H1 (cell line): ENCODE measurements around the gene PROM2. TPM values are rescaled to one million over a fixed set of nuclear protein-coding genes. Genes with fewer than 3 reads are reported as not detected.

Source experiments
- CTCF ChIA-PET: fragments of 300-600 bp; sonication (Branson Sonifier 250); formaldehyde crosslinking; loops from one replicate; lab custom pipeline; 2021; ENCODE audit not compliant: partially characterized antibody; lab: Charles Lee
- POLR2A ChIA-PET: fragments of 300-600 bp; sonication (Branson Sonifier 250); formaldehyde crosslinking; loops from one replicate; lab custom pipeline; 2021; ENCODE audit warnings: inconsistent platforms; ENCODE audit not compliant: partially characterized antibody; lab: Charles Lee
- DNase-seq, 2 experiments: peaks; one replicate each; pipeline versions ENCODE4 v3.0.0 to v3.0.0-alpha.2; 2010 to 2022; ENCODE audit warnings: low spot score in 2 of 2, low read depth in 1 of 2, mixed read lengths in 1 of 2
- FAIRE-seq: peaks from 2 replicates; lab custom pipeline; 2011; peaks lifted over from hg19 to GRCh38; lab: Jason Lieb, UNC
- H2AFZ ChIP-seq: 2 replicates; pipeline ENCODE4 v1.8.1; 2012; ENCODE audit warnings: low read length, inconsistent platforms
- H2AK5ac ChIP-seq: 2 replicates; pipeline ENCODE4 v1.6.1; 2013; ENCODE audit warnings: low read depth, low read length
- H2BK120ac ChIP-seq: replicated peaks from 2 replicates; pipeline ENCODE3; 2013; ENCODE audit warnings: low read depth, low read length, inconsistent platforms
- H2BK12ac ChIP-seq: 2 replicates; pipeline ENCODE4 v1.6.1; 2013; ENCODE audit warnings: low read depth, low read length
- H2BK15ac ChIP-seq: 2 replicates; pipeline ENCODE4 v1.6.1; 2013; ENCODE audit warnings: low read length
- H2BK20ac ChIP-seq: 2 replicates; pipeline ENCODE4 v1.6.1; 2013; ENCODE audit warnings: low read length
- H2BK5ac ChIP-seq: 2 replicates; pipeline ENCODE4 v1.6.1; 2013; ENCODE audit warnings: low read depth, low read length
- H3K14ac ChIP-seq: 2 replicates; pipeline ENCODE4 v1.6.1; 2013; ENCODE audit warnings: inconsistent platforms; ENCODE audit not compliant: insufficient read length
- H3K18ac ChIP-seq: 2 replicates; pipeline ENCODE4 v1.6.1; 2013; ENCODE audit warnings: low read length; ENCODE audit errors: extremely low read depth
- H3K23ac ChIP-seq: 2 replicates; pipeline ENCODE4 v1.6.1; 2013; ENCODE audit warnings: inconsistent platforms; ENCODE audit not compliant: insufficient read length
- H3K23me2 ChIP-seq: 2 replicates; pipeline ENCODE4 v1.6.1; 2013; ENCODE audit warnings: low read depth, low read length
- H3K27ac ChIP-seq: 2 replicates; pipeline ENCODE4 v1.6.1; 2011; ENCODE audit warnings: low read depth, low read length, inconsistent platforms
- H3K27me3 ChIP-seq, 4 experiments: replicated peaks in 1 of 4; 1 replicate in 1 of 4; 2 replicates in 3 of 4; pipeline versions ENCODE4 v1.6.1 to v1.8.1; 2011 to 2013; ENCODE audit warnings: low read length in 3 of 4, mild to moderate bottlenecking in 3 of 4, inconsistent platforms in 2 of 4, mixed read lengths in 2 of 4, moderate library complexity in 1 of 4; ENCODE audit not compliant: control insufficient read depth in 3 of 4, insufficient read depth in 3 of 4; ENCODE audit errors: extremely low read depth in 1 of 4
- H3K36me3 ChIP-seq, 4 experiments: 2 replicates each; pipeline versions ENCODE4 v1.6.1 to v1.8.1; 2011 to 2013; ENCODE audit warnings: mild to moderate bottlenecking in 4 of 4, low read length in 3 of 4, moderate library complexity in 2 of 4, control low read depth in 1 of 4, inconsistent platforms in 1 of 4; ENCODE audit not compliant: insufficient read depth in 4 of 4, control insufficient read depth in 2 of 4
- H3K4ac ChIP-seq: replicated peaks from 2 replicates; pipeline ENCODE3; 2013; ENCODE audit warnings: low read length, low read depth, mixed read lengths, inconsistent platforms; ENCODE audit not compliant: insufficient read length
- H3K4me1 ChIP-seq, 4 experiments: replicated peaks in 1 of 4; 1 replicate in 1 of 4; 2 replicates in 3 of 4; pipeline versions ENCODE4 v1.6.1 to v1.8.1; 2011 to 2013; ENCODE audit warnings: low read length in 3 of 4, inconsistent platforms in 2 of 4, mixed read lengths in 1 of 4; ENCODE audit not compliant: insufficient read depth in 4 of 4, control insufficient read depth in 3 of 4
- H3K4me2 ChIP-seq, 2 experiments: 2 replicates each; pipeline versions ENCODE4 v1.6.1 to v1.8.1; 2011 to 2013; ENCODE audit warnings: low read depth in 2 of 2, low read length in 2 of 2, control low read depth in 1 of 2, inconsistent platforms in 1 of 2, mild to moderate bottlenecking in 1 of 2; ENCODE audit not compliant: insufficient read depth in 1 of 2
- H3K4me3 ChIP-seq, 4 experiments: fragments of 200-600, 300-600 bp in 1 of 4; sonication (generic), shearing (Covaris generic), sonication (Bioruptor Twin) in 1 of 4; 2 replicates each; pipeline versions ENCODE4 v1.5.1 to v1.8.1; 2011 to 2016; ENCODE audit warnings: low read length in 4 of 4, low read depth in 3 of 4, control low read depth in 2 of 4, inconsistent platforms in 2 of 4, mild to moderate bottlenecking in 2 of 4, mixed read lengths in 1 of 4, moderate library complexity in 1 of 4; ENCODE audit not compliant: insufficient read depth in 2 of 4; ENCODE audit errors: extremely low read depth in 1 of 4
- H3K56ac ChIP-seq: replicated peaks from 2 replicates; pipeline ENCODE3; 2013; ENCODE audit warnings: low read depth, mild to moderate bottlenecking, mixed read lengths, low read length, inconsistent platforms; ENCODE audit not compliant: insufficient read length
- H3K79me1 ChIP-seq: 2 replicates; pipeline ENCODE4 v1.6.1; 2013; ENCODE audit warnings: low read depth, low read length, control low read depth
- H3K79me2 ChIP-seq, 2 experiments: 2 replicates each; pipeline versions ENCODE4 v1.6.1 to v1.8.1; 2012 to 2013; ENCODE audit warnings: low read length in 2 of 2, mild to moderate bottlenecking in 2 of 2, inconsistent platforms in 1 of 2; ENCODE audit not compliant: insufficient read depth in 2 of 2, control insufficient read depth in 1 of 2
- H3K9ac ChIP-seq, 4 experiments: replicated peaks in 1 of 4; 1 replicate in 1 of 4; 2 replicates in 3 of 4; pipeline versions ENCODE4 v1.6.1 to v1.8.1; 2011 to 2013; ENCODE audit warnings: low read depth in 3 of 4, low read length in 3 of 4, control low read depth in 2 of 4, mild to moderate bottlenecking in 2 of 4, moderate library complexity in 2 of 4, inconsistent platforms in 1 of 4; ENCODE audit errors: extremely low read depth in 1 of 4
- H3K9me3 ChIP-seq, 2 experiments: 2 replicates each; pipeline versions ENCODE4 v1.6.1 to v1.8.1; 2012 to 2013; ENCODE audit warnings: mild to moderate bottlenecking in 2 of 2, moderate library complexity in 2 of 2, control low read depth in 1 of 2, inconsistent platforms in 1 of 2, low read depth in 1 of 2, low read length in 1 of 2, mixed read lengths in 1 of 2; ENCODE audit not compliant: insufficient read depth in 2 of 2
- H4K20me1 ChIP-seq, 2 experiments: replicated peaks in 1 of 2; 2 replicates each; pipeline versions ENCODE3 to v1.8.1; 2011 to 2013; ENCODE audit warnings: inconsistent platforms in 2 of 2, low read length in 2 of 2, mild to moderate bottlenecking in 1 of 2; ENCODE audit not compliant: insufficient read depth in 2 of 2, control insufficient read depth in 1 of 2
- H4K5ac ChIP-seq: 2 replicates; pipeline ENCODE4 v1.6.1; 2013; ENCODE audit warnings: low read length, low read depth, mixed read lengths, inconsistent platforms; ENCODE audit not compliant: insufficient read length
- H4K8ac ChIP-seq: 2 replicates; pipeline ENCODE4 v1.8.0; 2013; ENCODE audit warnings: mild to moderate bottlenecking, moderate library complexity, low read length, inconsistent platforms; ENCODE audit not compliant: insufficient read depth; ENCODE audit errors: extremely low read depth
- H4K91ac ChIP-seq: replicated peaks from 2 replicates; pipeline ENCODE3; 2013; ENCODE audit warnings: low read length, mixed read lengths, inconsistent platforms; ENCODE audit not compliant: insufficient read length
- CBX5 ChIP-seq: fragments of 300-800, 300-1000 bp; sonication (generic); IDR thresholded peaks from 2 replicates; pipeline ENCODE4 v1.7.1; 2016; ENCODE audit warnings: antibody characterized with exemption, low read length, low read depth
- HDAC2 ChIP-seq, 2 experiments: fragments of 300-600 bp in 1 of 2; sonication (generic) in 1 of 2; IDR thresholded peaks; 2 replicates each; pipeline ENCODE4 v1.6.1; 2011 to 2012; ENCODE audit warnings: low read depth in 2 of 2, low read length in 2 of 2, mild to moderate bottlenecking in 2 of 2, moderate library complexity in 2 of 2, borderline replicate concordance in 1 of 2, inconsistent platforms in 1 of 2
- KDM1A ChIP-seq: fragments of 200-600, 300-600 bp; sonication (generic); IDR thresholded peaks from 2 replicates; pipeline ENCODE4 v1.7.1; 2016; ENCODE audit warnings: mild to moderate bottlenecking, low read length, borderline replicate concordance
- KDM5A ChIP-seq: fragments of 200-600 bp; IDR thresholded peaks from 2 replicates; pipeline ENCODE4 v1.7.1; 2012; ENCODE audit warnings: mild to moderate bottlenecking, low read length, inconsistent platforms, mixed read lengths
- RFX5 ChIP-seq: IDR thresholded peaks from 2 replicates; pipeline ENCODE4 v1.6.1; 2011; ENCODE audit warnings: low read depth, low read length, improper control_type of control experiment, borderline replicate concordance
- WGBS, 2 experiments: shearing (Covaris generic) in 1 of 2; methylation state at CpG; one replicate each; pipeline versions ENCODE4 v1.1.6 to v1.1.7; 2013 to 2015; ENCODE audit warnings: low lambda C conversion rate in 2 of 2, mixed read lengths in 2 of 2, inconsistent platforms in 1 of 2, low coverage in 1 of 2, missing lambda C conversion rate in 1 of 2; ENCODE audit not compliant: insufficient replicate concordance in 2 of 2, insufficient coverage in 1 of 2, insufficient read length in 1 of 2; ENCODE audit errors: extremely low coverage in 1 of 2, missing lambda C conversion rate in 1 of 2; 5-methylcytosine and 5-hydroxymethylcytosine counted together
- polyA plus RNA-seq, 7 experiments: library from polyadenylated mRNA; depleted of rRNA in 3 of 7; stranded (reverse) in 5 of 7; unstranded in 2 of 7; fragments of >200 nt in 5 of 7; fragments of 200-250 nt in 2 of 7; gene quantifications; 1 replicate in 5 of 7; 2 replicates in 1 of 7; 4 replicates in 1 of 7; pipeline versions ENCODE4 v1.2.1 to v1.2.3, GENCODE V29; 2011 to 2013; ENCODE audit warnings: missing spikeins in 2 of 7, mixed read lengths in 2 of 7
- total RNA-seq: library from RNA; stranded (reverse); fragmentation: NEBNext Ultra II Directional; extraction: Animal tissue kit (Norgen Biotek cat#: 25700); gene quantifications from 2 replicates; pipeline ENCODE4 v1.2.1, GENCODE V29; 2021

Gene PROM2
- total and polyA plus RNA-seq, 2 of the 8 experiments (the other 6 are each of a cell fraction or from before 2014, with no cell fraction given) = 1.6 to 3.8 TPM

DNA sequence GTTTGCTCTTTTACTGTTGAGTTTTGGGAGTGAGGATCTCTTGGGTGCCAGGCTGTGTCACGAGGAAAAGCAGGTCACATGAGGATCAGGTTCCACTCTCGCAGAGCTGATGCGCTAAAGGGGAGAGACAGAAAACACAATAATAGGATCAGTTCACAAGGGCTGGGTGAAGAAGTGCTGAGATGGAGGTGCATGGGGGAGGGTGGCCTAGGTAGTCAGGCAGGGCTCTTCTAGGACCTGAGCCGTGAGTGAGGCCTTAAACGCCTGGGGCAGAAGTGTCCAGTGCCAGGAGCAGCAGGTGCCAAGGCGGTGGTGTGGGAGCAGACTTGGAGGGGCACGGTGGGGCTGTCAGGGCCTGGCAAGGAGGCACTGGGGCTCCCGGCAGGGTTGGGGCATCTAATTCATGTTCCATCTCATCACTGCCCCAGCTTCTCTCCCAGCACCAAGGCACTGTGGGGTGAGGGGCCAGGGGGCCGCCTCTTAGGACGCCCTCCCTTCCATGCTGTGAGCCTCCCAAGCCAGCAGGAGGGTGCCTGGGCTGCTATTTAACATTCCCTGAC lies 32.2 kb downstream of the PROM2 start:
- Histone ChIP-seq H4K5ac (no peak overlapping the region), H3K4ac (no peak overlapping the region), H3K9ac (no peak overlapping the region), H3K36me3 (no peaks in the 10 kb centered on the region), H3K23ac (no peak overlapping the region), H2BK20ac (no peak overlapping the region), H3K14ac (no peak overlapping the region), H2AK5ac (no peak overlapping the region), H3K4me2 (no peak overlapping the region), H3K79me1 (no peaks in the 10 kb centered on the region), H3K9me3 (peaks cover 57 to 97% of the 10 kb centered on the region in 2 experiments), H4K8ac (no peak overlapping the region), H4K20me1 (no peaks in the 10 kb centered on the region), H2AFZ (no peak overlapping the region), H2BK15ac (no peak overlapping the region), H2BK5ac (no peak overlapping the region), H2BK120ac (no peak overlapping the region), H3K56ac (no peak overlapping the region), H3K23me2 (no peaks in the 10 kb centered on the region; the same call in 1 of the 2 replicates), H4K91ac (no peak overlapping the region), H3K27ac (no peak overlapping the region), H3K4me1 (no peaks in the 10 kb centered on the region; a peak in 1 of 7 replicates), H3K79me2 (no peaks in the 10 kb centered on the region), H2BK12ac (no peak overlapping the region), H3K4me3 (no peak overlapping the region), H3K27me3 (no peaks in the 10 kb centered on the region), H3K18ac (no peak overlapping the region)
- no peak for DNase-seq
- 82% methylated on average over 10 of the region's 10 CpGs; no CpG with 5 or more reads in 1 of the 2 experiments for WGBS, 2 experiments
- ChIA-PET CTCF (interaction anchor here (1.3 kb wide), 1 partner anchor 39 kb away, joined by 3 read pairs; no protein-coding TSS in a partner anchor), POLR2A (no interaction called here)
- FAIRE-seq = no peak
- TF ChIP-seq CBX5 (no peak), RFX5 (no peak), KDM1A (no peak), KDM5A (no peak), HDAC2 (IDR thresholded peaks at IDR 0.05; ENCODE audit: borderline replicate concordance in 1 of 2, low read depth in 2 of 2, low read length in 2 of 2) (no peak)
